ENCODE results near the gene NOXO1.

GRCh38 chr16:1971796-1972489 is 9.3 kb downstream of the NOXO1 start, which contains the start of gene TBL3:
- TF ChIP-seq, protein P1, sequence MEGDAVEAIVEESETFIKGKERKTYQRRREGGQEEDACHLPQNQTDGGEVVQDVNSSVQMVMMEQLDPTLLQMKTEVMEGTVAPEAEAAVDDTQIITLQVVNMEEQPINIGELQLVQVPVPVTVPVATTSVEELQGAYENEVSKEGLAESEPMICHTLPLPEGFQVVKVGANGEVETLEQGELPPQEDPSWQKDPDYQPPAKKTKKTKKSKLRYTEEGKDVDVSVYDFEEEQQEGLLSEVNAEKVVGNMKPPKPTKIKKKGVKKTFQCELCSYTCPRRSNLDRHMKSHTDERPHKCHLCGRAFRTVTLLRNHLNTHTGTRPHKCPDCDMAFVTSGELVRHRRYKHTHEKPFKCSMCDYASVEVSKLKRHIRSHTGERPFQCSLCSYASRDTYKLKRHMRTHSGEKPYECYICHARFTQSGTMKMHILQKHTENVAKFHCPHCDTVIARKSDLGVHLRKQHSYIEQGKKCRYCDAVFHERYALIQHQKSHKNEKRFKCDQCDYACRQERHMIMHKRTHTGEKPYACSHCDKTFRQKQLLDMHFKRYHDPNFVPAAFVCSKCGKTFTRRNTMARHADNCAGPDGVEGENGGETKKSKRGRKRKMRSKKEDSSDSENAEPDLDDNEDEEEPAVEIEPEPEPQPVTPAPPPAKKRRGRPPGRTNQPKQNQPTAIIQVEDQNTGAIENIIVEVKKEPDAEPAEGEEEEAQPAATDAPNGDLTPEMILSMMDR (conservative IDR thresholded peaks at IDR 0.05; ENCODE audit: low read depth, low read length), result no peak
- TF ChIP-seq EZH2phosphoT487 (IDR thresholded peaks at IDR 0.05; ENCODE audit: borderline replicate concordance, low read length), result no peak

Data from PC-3 (cell line).